DND-41 (cell line): Measurements from ENCODE around the gene GPD1L.

Experiments
- EZH2 ChIP-seq: IDR thresholded peaks from 3 replicates; pipeline ENCODE4 v1.6.1; 2012; ENCODE audit warnings: borderline replicate concordance, low read depth, mild to moderate bottlenecking, moderate library complexity, low read length, inconsistent platforms; ENCODE audit not compliant: severe bottlenecking
- TF ChIP-seq, protein P1 (sequence below): IDR thresholded peaks from 2 replicates; pipeline ENCODE4 v1.5.1; 2012; ENCODE audit warnings: borderline replicate concordance, low read length, moderate library complexity, mild to moderate bottlenecking; ENCODE audit not compliant: poor library complexity, severe bottlenecking; ENCODE audit errors: extremely low read depth

GRCh38 chr3:32186876-32187275 is 80.5 kb downstream of the GPD1L start:
- TF ChIP-seq, protein P1, sequence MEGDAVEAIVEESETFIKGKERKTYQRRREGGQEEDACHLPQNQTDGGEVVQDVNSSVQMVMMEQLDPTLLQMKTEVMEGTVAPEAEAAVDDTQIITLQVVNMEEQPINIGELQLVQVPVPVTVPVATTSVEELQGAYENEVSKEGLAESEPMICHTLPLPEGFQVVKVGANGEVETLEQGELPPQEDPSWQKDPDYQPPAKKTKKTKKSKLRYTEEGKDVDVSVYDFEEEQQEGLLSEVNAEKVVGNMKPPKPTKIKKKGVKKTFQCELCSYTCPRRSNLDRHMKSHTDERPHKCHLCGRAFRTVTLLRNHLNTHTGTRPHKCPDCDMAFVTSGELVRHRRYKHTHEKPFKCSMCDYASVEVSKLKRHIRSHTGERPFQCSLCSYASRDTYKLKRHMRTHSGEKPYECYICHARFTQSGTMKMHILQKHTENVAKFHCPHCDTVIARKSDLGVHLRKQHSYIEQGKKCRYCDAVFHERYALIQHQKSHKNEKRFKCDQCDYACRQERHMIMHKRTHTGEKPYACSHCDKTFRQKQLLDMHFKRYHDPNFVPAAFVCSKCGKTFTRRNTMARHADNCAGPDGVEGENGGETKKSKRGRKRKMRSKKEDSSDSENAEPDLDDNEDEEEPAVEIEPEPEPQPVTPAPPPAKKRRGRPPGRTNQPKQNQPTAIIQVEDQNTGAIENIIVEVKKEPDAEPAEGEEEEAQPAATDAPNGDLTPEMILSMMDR: no peak
- no peak for TF ChIP-seq EZH2
